ENCODE measurements around the gene TNKS1BP1. TPM values are rescaled to one million over a fixed set of nuclear protein-coding genes. Genes with fewer than 3 reads are reported as not detected.
A peak's percentile ranks its signal among the peaks of the same experiment; 100 is the strongest.

Gene TNKS1BP1
- total and polyA plus RNA-seq, 2 experiments from 2014 or later, result 54.9 to 104 TPM

DNA sequence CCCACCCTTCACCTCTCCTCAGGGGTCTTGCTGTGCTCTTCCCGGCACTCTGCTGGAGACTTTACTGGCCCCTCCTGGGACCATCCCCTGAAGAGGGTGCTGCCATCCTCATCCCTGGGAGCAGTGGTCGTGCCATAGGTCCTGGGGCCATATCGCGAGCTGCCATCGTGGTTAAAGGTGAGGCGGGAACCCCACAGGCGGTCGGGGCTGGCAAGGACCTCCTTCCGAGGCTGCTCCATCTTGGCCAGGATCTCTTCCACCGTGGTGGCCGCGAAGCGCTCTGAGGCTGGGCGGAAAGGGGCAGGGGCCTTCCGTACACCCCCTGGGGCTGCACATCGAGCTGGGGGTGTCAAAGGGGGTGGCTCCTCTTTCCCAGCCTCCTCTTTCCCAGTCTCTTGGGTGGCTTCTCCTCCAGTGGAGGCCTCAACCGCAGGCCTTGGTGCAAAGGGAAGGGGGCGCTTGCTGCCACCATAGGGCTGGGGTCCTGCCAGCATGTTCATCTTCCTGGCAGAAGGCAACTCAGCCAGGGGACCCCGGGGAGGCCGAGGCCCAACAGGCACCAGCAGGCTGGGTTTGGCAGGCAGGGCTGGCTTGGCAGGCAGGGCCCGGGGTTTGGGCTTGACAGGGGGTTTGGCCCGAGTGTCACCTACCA is 4.6 kb downstream of the TNKS1BP1 start:
- no peaks in the 10 kb centered on the region for H3K27me3 ChIP-seq
- H3K4me1 ChIP-seq (ENCODE audit: insufficient read depth), result peaks cover 29% of the 10 kb centered on the region
- H3K4me3 ChIP-seq, result no peak overlapping the region
- peaks cover 29% of the 10 kb centered on the region for H4K20me1 ChIP-seq (ENCODE audit: insufficient read depth, poor library complexity, severe bottlenecking)
- H3K36me3 ChIP-seq (replicated peaks; ENCODE audit: insufficient read depth, low read depth), result peaks cover 4% of the 10 kb centered on the region
- no peaks in the 10 kb centered on the region for H3K9me3 ChIP-seq (ENCODE audit: low read depth)
- no peak for DNase-seq (ENCODE audit: low spot score)
- H3K9me2 ChIP-seq (replicated peaks; ENCODE audit: insufficient read depth), result no peaks in the 10 kb centered on the region
- peaks cover 76% of the 10 kb centered on the region for H3K79me2 ChIP-seq
- H2AFZ ChIP-seq, result no peak overlapping the region
- TF ChIP-seq, protein P1, sequence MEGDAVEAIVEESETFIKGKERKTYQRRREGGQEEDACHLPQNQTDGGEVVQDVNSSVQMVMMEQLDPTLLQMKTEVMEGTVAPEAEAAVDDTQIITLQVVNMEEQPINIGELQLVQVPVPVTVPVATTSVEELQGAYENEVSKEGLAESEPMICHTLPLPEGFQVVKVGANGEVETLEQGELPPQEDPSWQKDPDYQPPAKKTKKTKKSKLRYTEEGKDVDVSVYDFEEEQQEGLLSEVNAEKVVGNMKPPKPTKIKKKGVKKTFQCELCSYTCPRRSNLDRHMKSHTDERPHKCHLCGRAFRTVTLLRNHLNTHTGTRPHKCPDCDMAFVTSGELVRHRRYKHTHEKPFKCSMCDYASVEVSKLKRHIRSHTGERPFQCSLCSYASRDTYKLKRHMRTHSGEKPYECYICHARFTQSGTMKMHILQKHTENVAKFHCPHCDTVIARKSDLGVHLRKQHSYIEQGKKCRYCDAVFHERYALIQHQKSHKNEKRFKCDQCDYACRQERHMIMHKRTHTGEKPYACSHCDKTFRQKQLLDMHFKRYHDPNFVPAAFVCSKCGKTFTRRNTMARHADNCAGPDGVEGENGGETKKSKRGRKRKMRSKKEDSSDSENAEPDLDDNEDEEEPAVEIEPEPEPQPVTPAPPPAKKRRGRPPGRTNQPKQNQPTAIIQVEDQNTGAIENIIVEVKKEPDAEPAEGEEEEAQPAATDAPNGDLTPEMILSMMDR (IDR thresholded peaks at IDR 0.05; ENCODE audit: poor library complexity), result no peak
- TF ChIP-seq EZH2phosphoT487 (IDR thresholded peaks at IDR 0.05; ENCODE audit: low read depth, severe bottlenecking, unreplicated experiment), result no peak
- no peak overlapping the region for H3K27ac ChIP-seq
- no peak overlapping the region for H3K4me2 ChIP-seq
- WGBS (ENCODE audit: low lambda C conversion rate, missing lambda C conversion rate), result 98% methylated on average over 22 of the region's 22 CpGs

DNA sequence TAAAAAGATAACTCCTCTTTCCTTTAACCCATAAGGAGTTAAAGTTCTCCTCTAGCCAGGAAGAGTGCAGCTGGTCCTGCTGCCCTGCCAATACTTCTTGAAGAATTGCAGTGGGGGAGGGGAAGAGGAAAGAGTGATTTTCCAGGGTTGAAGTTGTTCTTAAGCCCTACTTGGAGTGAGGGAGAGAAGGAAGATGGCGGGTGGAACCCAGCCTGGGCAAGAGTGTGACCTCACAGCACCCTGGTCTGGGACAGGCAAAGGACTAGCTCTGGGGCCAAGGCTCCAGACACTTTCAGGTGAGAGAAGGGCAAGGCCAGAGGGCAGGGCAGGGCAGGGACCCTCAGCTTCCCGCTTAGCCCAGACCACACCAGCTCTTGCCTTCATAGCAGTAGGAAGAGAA is 6.6 kb downstream of the TNKS1BP1 start:
- 72% methylated on average over 2 of the region's 2 CpGs for WGBS (ENCODE audit: low lambda C conversion rate, missing lambda C conversion rate)
- no peak for DNase-seq (ENCODE audit: low spot score)
- Histone ChIP-seq H2AFZ (no peak overlapping the region), H3K4me2 (peak overlapping the region; percentile 27), H3K27me3 (no peaks in the 10 kb centered on the region), H3K4me3 (no peak overlapping the region), H3K4me1 (ENCODE audit: insufficient read depth) (peaks cover 25% of the 10 kb centered on the region), H3K9me2 (replicated peaks; ENCODE audit: insufficient read depth) (no peaks in the 10 kb centered on the region), H3K36me3 (replicated peaks; ENCODE audit: insufficient read depth, low read depth) (peaks cover 4% of the 10 kb centered on the region), H3K79me2 (peaks cover 66% of the 10 kb centered on the region), H4K20me1 (ENCODE audit: insufficient read depth, poor library complexity, severe bottlenecking) (peaks cover 29% of the 10 kb centered on the region), H3K27ac (no peak overlapping the region), H3K9me3 (ENCODE audit: low read depth) (no peaks in the 10 kb centered on the region)
- TF ChIP-seq, protein P1 (IDR thresholded peaks at IDR 0.05; ENCODE audit: poor library complexity), result no peak
- TF ChIP-seq EZH2phosphoT487 (IDR thresholded peaks at IDR 0.05; ENCODE audit: low read depth, severe bottlenecking, unreplicated experiment) (no peak), EZH2 (IDR thresholded peaks at IDR 0.05; ENCODE audit: borderline replicate concordance) (no peak)

DNA sequence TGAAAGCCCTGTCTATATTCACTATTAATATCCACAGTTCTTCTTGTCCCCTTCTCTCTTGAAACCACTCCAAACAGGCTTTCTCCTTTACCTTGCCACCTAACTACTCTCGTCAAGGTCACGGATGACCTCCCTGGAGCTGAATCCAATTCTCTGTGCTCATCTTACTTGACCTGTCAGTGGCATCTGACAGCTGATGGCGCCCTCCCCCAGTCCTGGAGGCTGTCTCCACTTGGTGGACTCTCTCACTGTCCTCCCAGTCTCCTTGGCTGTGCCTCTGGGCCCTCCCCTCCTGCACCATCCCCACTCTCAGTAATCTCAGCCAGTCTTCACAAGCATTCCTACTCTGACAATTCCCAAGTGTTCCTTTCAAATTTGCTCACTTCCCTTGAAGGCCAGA is 8.7 kb downstream of the TNKS1BP1 start:
- H3K4me1 ChIP-seq (ENCODE audit: insufficient read depth), result peaks cover 23% of the 10 kb centered on the region
- H3K27me3 ChIP-seq, result no peaks in the 10 kb centered on the region
- H2AFZ ChIP-seq, result no peak overlapping the region
- H3K4me3 ChIP-seq, result no peak overlapping the region
- 77% methylated on average over 3 of the region's 3 CpGs for WGBS (ENCODE audit: low lambda C conversion rate, missing lambda C conversion rate)
- no peaks in the 10 kb centered on the region for H3K9me3 ChIP-seq (ENCODE audit: low read depth)
- no peaks in the 10 kb centered on the region for H3K9me2 ChIP-seq (replicated peaks; ENCODE audit: insufficient read depth)
- peaks cover 4% of the 10 kb centered on the region for H3K36me3 ChIP-seq (replicated peaks; ENCODE audit: insufficient read depth, low read depth)
- H3K79me2 ChIP-seq, result peaks cover 52% of the 10 kb centered on the region
- peaks cover 25% of the 10 kb centered on the region for H4K20me1 ChIP-seq (ENCODE audit: insufficient read depth, poor library complexity, severe bottlenecking)
- H3K4me2 ChIP-seq, result no peak overlapping the region
- peak overlapping the region; percentile 40 for H3K27ac ChIP-seq
- TF ChIP-seq EZH2phosphoT487 (IDR thresholded peaks at IDR 0.05; ENCODE audit: low read depth, severe bottlenecking, unreplicated experiment), result no peak
- TF ChIP-seq EZH2 (IDR thresholded peaks at IDR 0.05; ENCODE audit: borderline replicate concordance), result no peak
- DNase-seq (ENCODE audit: low spot score), result no peak

DNA sequence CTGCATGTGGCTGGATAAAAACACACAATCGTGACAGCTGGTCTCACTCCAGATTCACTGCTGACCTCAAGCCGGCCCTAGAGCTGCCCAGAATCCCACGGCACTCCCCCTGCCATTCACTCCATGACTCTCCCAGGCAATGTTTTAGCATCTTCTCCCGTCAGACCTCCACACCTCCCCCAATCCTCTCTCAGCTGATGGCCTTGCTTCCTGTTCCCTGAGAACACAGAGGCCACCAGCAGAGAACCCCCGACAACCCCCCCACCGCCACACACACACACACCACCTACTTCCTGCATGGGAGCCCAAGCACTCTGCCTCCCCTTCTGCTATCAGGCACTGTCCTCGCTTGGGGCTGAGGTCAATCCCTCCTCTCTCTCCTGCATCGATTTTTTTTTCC is 9.3 kb downstream of the TNKS1BP1 start:
- Histone ChIP-seq H3K36me3 (replicated peaks; ENCODE audit: insufficient read depth, low read depth) (peaks cover 4% of the 10 kb centered on the region), H3K27me3 (no peaks in the 10 kb centered on the region), H3K9me3 (ENCODE audit: low read depth) (no peaks in the 10 kb centered on the region), H3K79me2 (peaks cover 52% of the 10 kb centered on the region), H3K9me2 (replicated peaks; ENCODE audit: insufficient read depth) (no peaks in the 10 kb centered on the region), H3K27ac (peak overlapping the region; percentile 40), H2AFZ (no peak overlapping the region), H4K20me1 (ENCODE audit: insufficient read depth, poor library complexity, severe bottlenecking) (peaks cover 25% of the 10 kb centered on the region), H3K4me3 (no peak overlapping the region), H3K4me1 (ENCODE audit: insufficient read depth) (peaks cover 24% of the 10 kb centered on the region), H3K4me2 (no peak overlapping the region)
- TF ChIP-seq EZH2 (IDR thresholded peaks at IDR 0.05; ENCODE audit: borderline replicate concordance) (no peak), EZH2phosphoT487 (IDR thresholded peaks at IDR 0.05; ENCODE audit: low read depth, severe bottlenecking, unreplicated experiment) (no peak)
- TF ChIP-seq, protein P1 (IDR thresholded peaks at IDR 0.05; ENCODE audit: poor library complexity), result no peak
- WGBS (ENCODE audit: low lambda C conversion rate, missing lambda C conversion rate), result 49% methylated on average over 7 of the region's 8 CpGs
- no peak for DNase-seq (ENCODE audit: low spot score)
